Spinal cord (tissue), 10 donors: ENCODE results near the gene AADAC. TPM values are rescaled to one million over a fixed set of nuclear protein-coding genes. Genes with fewer than 3 reads are reported as not detected.

Experiments used
- DNase-seq, 6 donors: peaks; one replicate each; pipeline versions ENCODE4 v3.0.0 to v3.0.0-alpha.2; 2013 to 2015; ENCODE audit warnings: low spot score in 6 of 6, low read depth in 4 of 6
- H3K27ac ChIP-seq: one replicate; pipeline ENCODE4 v1.5.1; 2013; ENCODE audit warnings: low read depth, low read length, control low read depth
- H3K27me3 ChIP-seq: one replicate; pipeline ENCODE4 v1.6.1; 2013; ENCODE audit warnings: low read length; ENCODE audit not compliant: control insufficient read depth, insufficient read depth
- H3K36me3 ChIP-seq: one replicate; pipeline ENCODE4 v1.6.1; 2013; ENCODE audit warnings: low read length; ENCODE audit not compliant: control insufficient read depth, insufficient read depth
- H3K4me1 ChIP-seq: one replicate; pipeline ENCODE4 v1.6.1; 2013; ENCODE audit warnings: low read length; ENCODE audit not compliant: control insufficient read depth, insufficient read depth
- H3K4me3 ChIP-seq: one replicate; pipeline ENCODE4 v1.5.1; 2013; ENCODE audit warnings: low read depth, low read length, control low read depth
- H3K9me3 ChIP-seq: one replicate; pipeline ENCODE4 v1.6.1; 2013; ENCODE audit warnings: low read length; ENCODE audit not compliant: control insufficient read depth, insufficient read depth
- WGBS: methylation state at CpG from one replicate; pipeline ENCODE4 v1.1.5; 2013; ENCODE audit warnings: missing lambda C conversion rate; ENCODE audit not compliant: insufficient coverage; 5-methylcytosine and 5-hydroxymethylcytosine counted together
- polyA plus RNA-seq, 2 donors: library from polyadenylated mRNA; unstranded; fragments of 120-200 nt; gene quantifications; one replicate each; pipeline ENCODE4 v1.2.1, GENCODE V29; 2013; ENCODE audit not compliant: insufficient read length in 2 of 2
- total RNA-seq, 2 donors: library from RNA; depleted of rRNA in 1 of 2; stranded (reverse); fragments of 120-200 nt in 1 of 2; fragments of >200 nt in 1 of 2; gene quantifications; one replicate each; pipeline versions ENCODE4 v1.2.3 to v1.2.4, GENCODE V29; 2013 to 2014
- donor health status: healthy.

The AADAC gene
- total and polyA plus RNA-seq, 4 donors = 0.11 TPM; not detected in 3

DNA sequence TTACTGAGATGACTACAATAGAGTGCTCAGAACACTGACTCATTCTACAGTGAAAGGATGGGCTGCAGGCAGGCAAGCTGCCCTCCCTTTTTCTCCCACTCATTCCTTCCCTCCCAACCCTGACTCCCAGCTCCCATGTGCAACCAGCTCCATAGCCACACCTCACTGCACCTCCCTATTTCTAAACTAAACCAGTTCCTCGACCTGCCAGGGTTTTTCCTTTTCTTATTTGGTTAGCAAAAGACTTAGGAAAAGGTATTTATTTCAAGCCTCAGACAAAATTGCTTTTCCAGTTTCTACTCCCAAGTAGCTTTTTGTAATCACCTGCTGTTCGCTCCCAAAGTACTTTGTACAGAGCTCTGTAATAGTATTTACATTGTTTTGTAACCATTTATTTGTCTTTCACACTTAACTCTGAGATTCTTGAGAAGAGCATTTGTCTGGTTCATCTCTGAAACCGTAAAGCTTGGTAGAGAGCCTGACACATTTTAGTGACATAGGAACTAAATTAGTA is 2.2 kb downstream of the AADAC start:
- Histone ChIP-seq H3K4me1 (no peaks in the 10 kb centered on the region), H3K4me3 (no peak overlapping the region), H3K9me3 (no peaks in the 10 kb centered on the region), H3K27me3 (no peaks in the 10 kb centered on the region), H3K27ac (no peak overlapping the region), H3K36me3 (no peaks in the 10 kb centered on the region)
- peak in 2 of 6 donors; percentile 7 to 36 for DNase-seq
- WGBS = no CpG with 5 or more reads among the region's 3 CpGs

DNA sequence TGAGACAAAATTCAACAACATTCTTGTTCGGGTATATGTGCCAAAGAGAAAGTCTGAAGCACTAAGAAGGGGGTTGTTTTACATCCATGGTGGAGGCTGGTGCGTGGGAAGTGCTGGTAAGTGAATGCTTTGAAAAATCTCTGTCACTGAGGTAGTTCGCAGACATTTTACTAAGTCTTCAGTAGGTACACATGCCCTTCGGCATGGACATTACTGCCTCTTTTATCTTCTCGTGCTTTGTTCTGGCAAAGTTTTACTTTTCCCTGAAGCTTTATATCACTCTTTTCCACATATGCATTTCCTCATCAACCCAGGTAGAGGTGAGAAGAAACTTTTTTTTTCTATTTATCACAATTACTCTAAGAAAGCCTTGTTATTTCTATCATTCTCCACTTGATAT is 3.6 kb downstream of the AADAC start:
- H3K27me3 ChIP-seq = no peaks in the 10 kb centered on the region
- no peaks in the 10 kb centered on the region for H3K36me3 ChIP-seq
- H3K4me3 ChIP-seq = no peak overlapping the region
- no peak overlapping the region for H3K27ac ChIP-seq
- H3K4me1 ChIP-seq = no peaks in the 10 kb centered on the region
- 100% methylated on average over 1 of the region's 5 CpGs for WGBS
- H3K9me3 ChIP-seq = no peaks in the 10 kb centered on the region
- no peak for DNase-seq

DNA sequence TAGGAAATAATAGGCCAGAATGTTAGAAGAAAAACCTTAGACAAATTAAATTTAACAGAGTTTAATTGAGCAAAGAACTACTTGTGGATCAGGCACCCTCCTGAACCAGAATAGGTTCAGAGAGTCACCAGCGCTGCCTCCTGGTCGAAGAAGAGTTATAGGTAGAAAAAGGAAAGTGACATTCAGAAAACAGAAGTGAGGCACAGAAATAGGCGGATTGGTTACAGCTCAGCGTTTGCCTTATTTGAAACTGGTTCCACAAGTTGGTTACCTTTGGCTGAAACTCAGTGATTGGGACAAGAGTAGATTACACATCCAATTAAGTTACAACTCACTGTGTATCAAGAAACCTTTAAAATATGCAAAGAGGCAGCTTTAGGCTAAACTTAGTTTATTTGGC is 4.4 kb downstream of the AADAC start:
- 95% methylated on average over 4 of the region's 4 CpGs for WGBS
- Histone ChIP-seq H3K4me3 (no peak overlapping the region), H3K36me3 (no peaks in the 10 kb centered on the region), H3K27ac (no peak overlapping the region), H3K27me3 (no peaks in the 10 kb centered on the region), H3K4me1 (no peaks in the 10 kb centered on the region), H3K9me3 (no peaks in the 10 kb centered on the region)
- DNase-seq = no peak

GRCh38 chr3:151819910-151820309 is 6.0 kb downstream of the AADAC start:
- no peaks in the 10 kb centered on the region for H3K36me3 ChIP-seq
- H3K9me3 ChIP-seq = no peaks in the 10 kb centered on the region
- no peak overlapping the region for H3K4me3 ChIP-seq
- H3K4me1 ChIP-seq = no peaks in the 10 kb centered on the region
- no peak for DNase-seq
- no peak overlapping the region for H3K27ac ChIP-seq
- whole genome bisulfite sequencing = 80% methylated on average over 2 of the region's 4 CpGs
- no peaks in the 10 kb centered on the region for H3K27me3 ChIP-seq

- Histone ChIP-seq H3K9me3 (no peaks in the 10 kb centered on the region), H3K27ac (no peak overlapping the region), H3K27me3 (no peaks in the 10 kb centered on the region), H3K4me3 (no peak overlapping the region), H3K36me3 (no peaks in the 10 kb centered on the region), H3K4me1 (no peaks in the 10 kb centered on the region)
- no peak for DNase-seq
- WGBS = no CpG with 5 or more reads among the region's 3 CpGs
These were observed 13.9 kb downstream of the AADAC start for GRCh38 chr3:151827816-151828215.

DNA sequence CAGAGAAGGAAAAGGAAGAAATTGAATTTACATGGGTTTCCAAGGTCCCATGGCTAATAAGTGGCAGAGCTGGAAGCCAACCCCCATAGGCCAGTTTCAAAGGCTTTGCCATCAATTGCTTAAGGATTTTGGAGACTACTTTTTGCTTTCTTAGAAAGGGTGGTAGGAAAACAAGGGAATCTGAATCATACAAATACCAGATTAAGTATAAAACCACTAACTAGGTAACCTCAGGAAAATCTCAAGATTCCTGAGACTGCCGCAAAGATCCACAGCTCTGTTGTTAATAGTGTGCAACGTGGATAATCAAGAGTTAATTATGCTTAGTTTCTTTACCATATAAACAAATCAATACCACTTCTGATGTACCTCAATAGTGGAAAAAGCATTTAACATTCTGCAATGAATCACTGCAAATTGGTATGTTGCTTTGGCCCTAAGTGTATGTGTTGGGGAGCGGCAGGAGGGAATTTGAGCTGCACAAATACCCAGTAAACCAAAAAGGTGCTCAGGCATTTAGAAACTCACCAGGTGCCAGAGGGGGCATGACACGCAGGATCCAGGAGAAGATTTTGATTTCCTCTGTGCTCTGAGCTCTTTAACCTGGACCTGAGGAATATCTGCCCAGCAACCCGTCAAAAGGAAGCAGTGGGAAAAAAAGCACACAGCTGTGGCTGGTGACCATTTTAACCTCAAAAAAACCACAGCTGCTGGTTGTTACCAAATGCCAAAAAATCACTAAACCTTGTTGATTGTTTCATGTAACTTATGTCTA is 22.0 kb downstream of the AADAC start:
- no peak overlapping the region for H3K4me3 ChIP-seq
- no peaks in the 10 kb centered on the region for H3K4me1 ChIP-seq
- DNase-seq = no peak
- WGBS = 75% methylated on average over 2 of the region's 5 CpGs
- H3K9me3 ChIP-seq = no peaks in the 10 kb centered on the region
- no peak overlapping the region for H3K27ac ChIP-seq
- no peaks in the 10 kb centered on the region for H3K36me3 ChIP-seq
- no peaks in the 10 kb centered on the region for H3K27me3 ChIP-seq

DNA sequence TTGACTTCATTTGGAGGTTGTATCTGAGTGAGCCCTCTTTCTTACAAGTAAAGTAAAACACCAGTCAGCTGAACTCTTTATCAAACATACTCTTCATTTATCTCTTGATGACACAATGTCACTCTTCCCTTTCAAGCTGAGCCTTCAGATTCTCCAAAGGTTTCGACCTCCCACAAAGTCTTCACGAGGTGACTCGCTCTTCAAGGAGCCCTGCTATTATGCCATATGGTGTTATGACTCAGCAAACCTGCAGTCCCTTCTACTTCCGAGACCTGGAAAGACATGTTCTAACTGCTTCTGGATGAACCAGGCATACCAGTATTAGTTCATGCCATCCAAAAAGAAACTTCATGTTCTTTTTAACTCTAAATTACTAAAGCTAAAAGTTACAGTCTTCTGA is 23.1 kb downstream of the AADAC start:
- H3K27ac ChIP-seq = no peak overlapping the region

DNA sequence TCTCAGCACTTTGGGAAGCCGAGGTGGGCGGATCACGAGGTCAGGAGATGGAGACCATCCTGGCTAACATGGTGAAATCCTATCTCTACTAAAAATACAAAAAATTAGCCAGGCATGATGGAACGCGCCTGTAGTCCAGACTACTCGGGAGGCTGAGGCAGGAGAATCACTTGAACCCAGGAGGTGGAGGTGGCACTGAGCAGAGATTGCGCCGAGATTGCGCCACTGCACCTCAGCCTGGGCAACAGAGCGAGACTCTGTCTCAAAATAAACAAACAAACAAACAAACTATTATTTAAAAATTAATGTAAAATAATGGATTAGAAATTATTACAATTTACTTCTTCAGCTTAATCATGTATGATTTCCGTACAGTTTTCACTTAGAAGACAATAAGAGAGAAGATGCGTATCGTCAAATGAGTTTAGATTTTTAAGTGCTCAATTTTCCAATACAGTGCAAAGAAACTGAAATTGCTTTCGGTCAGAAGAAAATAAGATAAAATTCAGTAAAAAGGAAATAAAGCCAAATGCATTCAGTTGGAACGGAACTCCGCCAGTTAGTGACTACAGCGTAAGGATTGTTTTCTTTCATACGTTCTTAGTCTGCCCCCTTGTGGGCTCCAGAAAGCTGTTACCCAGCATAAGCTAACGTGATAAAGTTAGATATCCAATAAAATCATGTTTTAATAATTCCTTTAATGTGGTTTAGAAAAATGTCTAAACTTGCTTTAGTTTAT is 24.8 kb downstream of the AADAC start:
- H3K4me3 ChIP-seq = no peak overlapping the region
- H3K9me3 ChIP-seq = no peaks in the 10 kb centered on the region
- WGBS = 54% methylated on average over 5 of the region's 19 CpGs
- no peak overlapping the region for H3K27ac ChIP-seq
- no peaks in the 10 kb centered on the region for H3K36me3 ChIP-seq
- H3K4me1 ChIP-seq = no peaks in the 10 kb centered on the region
- DNase-seq = peak; percentile 35 to 95 (median 68)
- H3K27me3 ChIP-seq = no peaks in the 10 kb centered on the region

More for the DNA sequence above, 23.1 kb downstream of the AADAC start:
- no peaks in the 10 kb centered on the region for H3K36me3 ChIP-seq
- H3K9me3 ChIP-seq = no peaks in the 10 kb centered on the region
- WGBS = 61% methylated on average over 4 of the region's 4 CpGs
- peak in 1 of 6 donors; percentile 6 for DNase-seq
- no peaks in the 10 kb centered on the region for H3K4me1 ChIP-seq
- H3K27me3 ChIP-seq = no peaks in the 10 kb centered on the region
- H3K4me3 ChIP-seq = no peak overlapping the region

DNA sequence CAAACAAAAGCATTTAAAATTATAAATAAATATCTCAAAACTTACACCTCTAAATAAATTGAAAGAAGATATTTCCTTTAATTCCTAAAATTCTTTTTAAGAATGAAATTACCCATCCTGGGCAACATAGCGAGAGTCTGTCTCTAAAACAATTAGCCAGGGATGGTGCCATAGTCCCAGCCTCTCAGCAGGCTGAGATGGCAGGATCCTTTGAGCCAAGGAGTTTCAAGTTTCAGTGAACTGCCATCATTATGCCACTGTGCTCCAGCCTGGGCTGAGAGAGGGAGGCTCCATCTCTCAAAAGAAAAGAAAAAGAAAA is 25.4 kb downstream of the AADAC start:
- no peak for DNase-seq
- H3K27ac ChIP-seq = no peak overlapping the region
- H3K4me3 ChIP-seq = no peak overlapping the region
- H3K27me3 ChIP-seq = no peaks in the 10 kb centered on the region
- no peaks in the 10 kb centered on the region for H3K9me3 ChIP-seq
- no peaks in the 10 kb centered on the region for H3K4me1 ChIP-seq
- H3K36me3 ChIP-seq = no peaks in the 10 kb centered on the region
- WGBS = 67% methylated on average over 1 of the region's 1 CpG

DNA sequence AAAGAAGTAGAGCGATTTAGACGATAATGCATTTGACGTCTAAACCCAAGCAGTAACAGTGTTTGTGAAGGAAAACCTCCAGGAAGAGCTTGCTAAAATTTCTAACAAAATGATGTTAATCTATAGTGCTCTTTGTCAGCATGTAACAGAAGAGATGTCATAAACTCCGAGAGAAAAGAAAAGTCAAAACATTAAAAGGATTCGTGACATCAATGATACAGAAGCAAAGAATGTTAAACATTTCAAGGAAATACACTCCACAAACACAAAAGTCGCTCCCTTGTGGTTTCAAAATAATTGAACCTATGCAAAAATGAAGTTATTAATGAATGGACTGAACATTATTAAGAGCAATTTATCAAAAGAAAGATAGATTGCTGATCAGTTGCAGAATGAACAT is 27.9 kb downstream of the AADAC start:
- no CpG with 5 or more reads among the region's 6 CpGs for WGBS
- H3K36me3 ChIP-seq = no peaks in the 10 kb centered on the region
- H3K4me1 ChIP-seq = no peaks in the 10 kb centered on the region
- no peak overlapping the region for H3K4me3 ChIP-seq
- H3K27ac ChIP-seq = no peak overlapping the region
- H3K27me3 ChIP-seq = no peaks in the 10 kb centered on the region
- H3K9me3 ChIP-seq = no peaks in the 10 kb centered on the region
- no peak for DNase-seq
